ENCODE measurements around the gene CALCOCO2. TPM values are rescaled to one million over a fixed set of nuclear protein-coding genes. Genes with fewer than 3 reads are reported as not detected.
A peak's percentile ranks its signal among the peaks of the same experiment; 100 is the strongest.

CALCOCO2 gene
- total and polyA plus RNA-seq, 2 of the 13 experiments (the other 11 are each of a cell fraction or from before 2014, with no cell fraction given) = 72.9 to 111 TPM

DNA sequence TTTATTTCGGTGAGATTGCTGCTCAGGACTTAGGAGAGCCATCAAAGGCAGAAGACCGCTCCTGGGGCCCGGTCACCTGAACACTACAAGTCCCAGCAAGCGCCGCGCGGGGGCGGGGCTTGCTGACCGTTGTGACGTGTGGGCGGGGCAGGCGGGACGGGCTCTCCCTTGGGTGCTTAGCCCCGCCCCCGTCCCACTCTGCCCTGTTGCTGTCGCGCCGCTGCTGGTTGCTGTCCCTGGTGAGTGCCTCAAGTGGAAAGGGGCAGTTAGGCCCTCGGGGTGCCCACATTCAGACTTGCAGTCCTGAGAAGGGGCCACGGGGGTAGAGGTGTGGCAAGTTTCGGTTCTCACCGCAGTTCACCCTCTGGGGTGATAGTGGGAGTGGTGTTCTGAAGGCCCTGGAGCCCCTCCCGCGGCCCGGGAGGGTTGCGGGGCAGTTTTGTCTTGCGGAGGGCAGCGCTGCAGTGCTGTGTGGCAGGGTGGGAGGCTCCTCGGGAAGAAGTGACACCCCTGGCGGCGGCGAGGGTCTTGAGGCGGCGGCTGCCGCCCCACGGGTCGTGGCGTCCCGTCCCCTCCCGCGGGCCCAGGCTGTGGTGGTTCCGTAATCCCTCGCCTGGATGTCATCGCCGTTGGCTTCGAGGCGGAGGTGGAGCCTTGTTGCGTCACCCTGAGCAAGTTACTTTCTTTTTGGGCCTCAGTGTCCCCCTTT, at the start of gene CALCOCO2 (continued):
- TF ChIP-seq ISL2 (CRISPR knock-in tag; IDR thresholded peaks at IDR 0.05) = 0 out of 2 replicates have a peak, but pooled peaks have one; percentile 44
- TF ChIP-seq TAF1 (CRISPR knock-in tag; IDR thresholded peaks at IDR 0.05) = peak; percentile 75
- peak; percentile 67; the same call in 1 of the 2 replicates for TF ChIP-seq ZNF547 (CRISPR knock-in tag; IDR thresholded peaks at IDR 0.05)
- TF ChIP-seq, protein P1, sequence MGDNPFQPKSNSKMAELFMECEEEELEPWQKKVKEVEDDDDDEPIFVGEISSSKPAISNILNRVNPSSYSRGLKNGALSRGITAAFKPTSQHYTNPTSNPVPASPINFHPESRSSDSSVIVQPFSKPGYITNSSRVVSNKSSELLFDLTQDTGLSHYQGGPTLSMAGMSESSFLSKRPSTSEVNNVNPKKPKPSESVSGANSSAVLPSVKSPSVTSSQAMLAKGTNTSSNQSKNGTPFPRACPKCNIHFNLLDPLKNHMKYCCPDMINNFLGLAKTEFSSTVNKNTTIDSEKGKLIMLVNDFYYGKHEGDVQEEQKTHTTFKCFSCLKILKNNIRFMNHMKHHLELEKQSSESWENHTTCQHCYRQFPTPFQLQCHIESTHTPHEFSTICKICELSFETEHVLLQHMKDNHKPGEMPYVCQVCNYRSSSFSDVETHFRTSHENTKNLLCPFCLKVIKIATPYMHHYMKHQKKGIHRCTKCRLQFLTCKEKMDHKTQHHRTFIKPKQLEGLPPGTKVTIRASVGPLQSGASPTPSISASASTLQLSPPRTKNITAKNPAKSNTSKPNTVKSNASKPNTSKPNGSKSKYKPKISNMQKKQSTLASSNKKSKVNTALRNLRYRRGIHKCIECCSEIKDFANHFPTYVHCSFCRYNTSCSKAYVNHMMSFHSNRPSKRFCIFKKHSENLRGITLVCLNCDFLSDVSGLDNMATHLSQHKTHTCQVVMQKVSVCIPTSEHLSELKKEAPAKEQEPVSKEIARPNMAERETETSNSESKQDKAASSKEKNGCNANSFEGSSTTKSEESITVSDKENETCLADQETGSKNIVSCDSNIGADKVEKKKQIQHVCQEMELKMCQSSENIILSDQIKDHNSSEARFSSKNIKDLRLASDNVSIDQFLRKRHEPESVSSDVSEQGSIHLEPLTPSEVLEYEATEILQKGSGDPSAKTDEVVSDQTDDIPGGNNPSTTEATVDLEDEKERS (CRISPR knock-in tag; IDR thresholded peaks at IDR 0.05) = peak; percentile 89
- 0 out of 2 replicates have a peak, but pooled peaks have one; percentile 78 for TF ChIP-seq HIVEP1 (CRISPR knock-in tag; IDR thresholded peaks at IDR 0.05)
- TF ChIP-seq ZNF572 (CRISPR knock-in tag; IDR thresholded peaks at IDR 0.05) = peak; percentile 84
- TF ChIP-seq, protein P2, sequence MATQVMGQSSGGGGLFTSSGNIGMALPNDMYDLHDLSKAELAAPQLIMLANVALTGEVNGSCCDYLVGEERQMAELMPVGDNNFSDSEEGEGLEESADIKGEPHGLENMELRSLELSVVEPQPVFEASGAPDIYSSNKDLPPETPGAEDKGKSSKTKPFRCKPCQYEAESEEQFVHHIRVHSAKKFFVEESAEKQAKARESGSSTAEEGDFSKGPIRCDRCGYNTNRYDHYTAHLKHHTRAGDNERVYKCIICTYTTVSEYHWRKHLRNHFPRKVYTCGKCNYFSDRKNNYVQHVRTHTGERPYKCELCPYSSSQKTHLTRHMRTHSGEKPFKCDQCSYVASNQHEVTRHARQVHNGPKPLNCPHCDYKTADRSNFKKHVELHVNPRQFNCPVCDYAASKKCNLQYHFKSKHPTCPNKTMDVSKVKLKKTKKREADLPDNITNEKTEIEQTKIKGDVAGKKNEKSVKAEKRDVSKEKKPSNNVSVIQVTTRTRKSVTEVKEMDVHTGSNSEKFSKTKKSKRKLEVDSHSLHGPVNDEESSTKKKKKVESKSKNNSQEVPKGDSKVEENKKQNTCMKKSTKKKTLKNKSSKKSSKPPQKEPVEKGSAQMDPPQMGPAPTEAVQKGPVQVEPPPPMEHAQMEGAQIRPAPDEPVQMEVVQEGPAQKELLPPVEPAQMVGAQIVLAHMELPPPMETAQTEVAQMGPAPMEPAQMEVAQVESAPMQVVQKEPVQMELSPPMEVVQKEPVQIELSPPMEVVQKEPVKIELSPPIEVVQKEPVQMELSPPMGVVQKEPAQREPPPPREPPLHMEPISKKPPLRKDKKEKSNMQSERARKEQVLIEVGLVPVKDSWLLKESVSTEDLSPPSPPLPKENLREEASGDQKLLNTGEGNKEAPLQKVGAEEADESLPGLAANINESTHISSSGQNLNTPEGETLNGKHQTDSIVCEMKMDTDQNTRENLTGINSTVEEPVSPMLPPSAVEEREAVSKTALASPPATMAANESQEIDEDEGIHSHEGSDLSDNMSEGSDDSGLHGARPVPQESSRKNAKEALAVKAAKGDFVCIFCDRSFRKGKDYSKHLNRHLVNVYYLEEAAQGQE (IDR thresholded peaks at IDR 0.05; ENCODE audit: borderline replicate concordance in 1 of 2, low read depth in 1 of 2, low read length in 2 of 2) = peak; percentile 20 to 81
- TF ChIP-seq, protein P3, sequence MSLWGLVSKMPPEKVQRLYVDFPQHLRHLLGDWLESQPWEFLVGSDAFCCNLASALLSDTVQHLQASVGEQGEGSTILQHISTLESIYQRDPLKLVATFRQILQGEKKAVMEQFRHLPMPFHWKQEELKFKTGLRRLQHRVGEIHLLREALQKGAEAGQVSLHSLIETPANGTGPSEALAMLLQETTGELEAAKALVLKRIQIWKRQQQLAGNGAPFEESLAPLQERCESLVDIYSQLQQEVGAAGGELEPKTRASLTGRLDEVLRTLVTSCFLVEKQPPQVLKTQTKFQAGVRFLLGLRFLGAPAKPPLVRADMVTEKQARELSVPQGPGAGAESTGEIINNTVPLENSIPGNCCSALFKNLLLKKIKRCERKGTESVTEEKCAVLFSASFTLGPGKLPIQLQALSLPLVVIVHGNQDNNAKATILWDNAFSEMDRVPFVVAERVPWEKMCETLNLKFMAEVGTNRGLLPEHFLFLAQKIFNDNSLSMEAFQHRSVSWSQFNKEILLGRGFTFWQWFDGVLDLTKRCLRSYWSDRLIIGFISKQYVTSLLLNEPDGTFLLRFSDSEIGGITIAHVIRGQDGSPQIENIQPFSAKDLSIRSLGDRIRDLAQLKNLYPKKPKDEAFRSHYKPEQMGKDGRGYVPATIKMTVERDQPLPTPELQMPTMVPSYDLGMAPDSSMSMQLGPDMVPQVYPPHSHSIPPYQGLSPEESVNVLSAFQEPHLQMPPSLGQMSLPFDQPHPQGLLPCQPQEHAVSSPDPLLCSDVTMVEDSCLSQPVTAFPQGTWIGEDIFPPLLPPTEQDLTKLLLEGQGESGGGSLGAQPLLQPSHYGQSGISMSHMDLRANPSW (CRISPR knock-in tag; IDR thresholded peaks at IDR 0.05; ENCODE audit: borderline replicate concordance) = peak; percentile 68; the same call in 1 of the 2 replicates
- peak; percentile 86 for TF ChIP-seq SAP130 (CRISPR knock-in tag; IDR thresholded peaks at IDR 0.05; ENCODE audit: low read depth)
- TF ChIP-seq, protein P4, sequence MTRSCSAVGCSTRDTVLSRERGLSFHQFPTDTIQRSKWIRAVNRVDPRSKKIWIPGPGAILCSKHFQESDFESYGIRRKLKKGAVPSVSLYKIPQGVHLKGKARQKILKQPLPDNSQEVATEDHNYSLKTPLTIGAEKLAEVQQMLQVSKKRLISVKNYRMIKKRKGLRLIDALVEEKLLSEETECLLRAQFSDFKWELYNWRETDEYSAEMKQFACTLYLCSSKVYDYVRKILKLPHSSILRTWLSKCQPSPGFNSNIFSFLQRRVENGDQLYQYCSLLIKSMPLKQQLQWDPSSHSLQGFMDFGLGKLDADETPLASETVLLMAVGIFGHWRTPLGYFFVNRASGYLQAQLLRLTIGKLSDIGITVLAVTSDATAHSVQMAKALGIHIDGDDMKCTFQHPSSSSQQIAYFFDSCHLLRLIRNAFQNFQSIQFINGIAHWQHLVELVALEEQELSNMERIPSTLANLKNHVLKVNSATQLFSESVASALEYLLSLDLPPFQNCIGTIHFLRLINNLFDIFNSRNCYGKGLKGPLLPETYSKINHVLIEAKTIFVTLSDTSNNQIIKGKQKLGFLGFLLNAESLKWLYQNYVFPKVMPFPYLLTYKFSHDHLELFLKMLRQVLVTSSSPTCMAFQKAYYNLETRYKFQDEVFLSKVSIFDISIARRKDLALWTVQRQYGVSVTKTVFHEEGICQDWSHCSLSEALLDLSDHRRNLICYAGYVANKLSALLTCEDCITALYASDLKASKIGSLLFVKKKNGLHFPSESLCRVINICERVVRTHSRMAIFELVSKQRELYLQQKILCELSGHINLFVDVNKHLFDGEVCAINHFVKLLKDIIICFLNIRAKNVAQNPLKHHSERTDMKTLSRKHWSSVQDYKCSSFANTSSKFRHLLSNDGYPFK (CRISPR knock-in tag; IDR thresholded peaks at IDR 0.05; ENCODE audit: borderline replicate concordance) = peak; percentile 69
- TF ChIP-seq, protein P5, sequence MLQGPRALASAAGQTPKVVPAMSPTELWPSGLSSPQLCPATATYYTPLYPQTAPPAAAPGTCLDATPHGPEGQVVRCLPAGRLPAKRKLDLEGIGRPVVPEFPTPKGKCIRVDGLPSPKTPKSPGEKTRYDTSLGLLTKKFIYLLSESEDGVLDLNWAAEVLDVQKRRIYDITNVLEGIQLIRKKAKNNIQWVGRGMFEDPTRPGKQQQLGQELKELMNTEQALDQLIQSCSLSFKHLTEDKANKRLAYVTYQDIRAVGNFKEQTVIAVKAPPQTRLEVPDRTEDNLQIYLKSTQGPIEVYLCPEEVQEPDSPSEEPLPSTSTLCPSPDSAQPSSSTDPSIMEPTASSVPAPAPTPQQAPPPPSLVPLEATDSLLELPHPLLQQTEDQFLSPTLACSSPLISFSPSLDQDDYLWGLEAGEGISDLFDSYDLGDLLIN (CRISPR knock-in tag; IDR thresholded peaks at IDR 0.05; ENCODE audit: borderline replicate concordance) = no peak
- 0 out of 2 replicates have a peak, but pooled peaks have one; percentile 11 for TF ChIP-seq FOSL1 (CRISPR knock-in tag; IDR thresholded peaks at IDR 0.05; ENCODE audit: borderline replicate concordance)
- TF ChIP-seq IRF2 (CRISPR knock-in tag; IDR thresholded peaks at IDR 0.05) = peak; percentile 84; the same call in 1 of the 2 replicates
- TF ChIP-seq POLR2A (IDR thresholded peaks at IDR 0.05; ENCODE audit: insufficient read depth in 1 of 2, low read depth in 2 of 2, low read length in 2 of 2) = peak; percentile 70 to 93
